GM10266 (cell line): ENCODE measurements around the gene TMEM236.

ENCODE experiments used
- DNase-seq: peaks from one replicate; pipeline ENCODE4 v3.0.0; 2012; ENCODE audit errors: extremely low spot score
- CTCF ChIP-seq: IDR thresholded peaks from 2 replicates; pipeline ENCODE4 v1.5.1; 2012; ENCODE audit warnings: mild to moderate bottlenecking, low read depth; ENCODE audit not compliant: control insufficient read depth, insufficient read depth; ENCODE audit errors: missing control alignments

The TMEM236 gene

GRCh38 chr10:17751781-17752445 is at the start of gene TMEM236:
Gene TMEM236 (plus strand): TSS chr10:17752201. CDS start chr10:17752296, 95 bp downstream.
- no peak for DNase-seq
- no peak for TF ChIP-seq CTCF

GRCh38 chr10:17703706-17704105 is 48.3 kb upstream of the TMEM236 start:
- no peak for DNase-seq
- no peak for TF ChIP-seq CTCF

GRCh38 chr10:17708821-17709220 is 43.2 kb upstream of the TMEM236 start:
- TF ChIP-seq CTCF: no peak
- DNase-seq: no peak

- DNase-seq: no peak
- TF ChIP-seq CTCF: no peak
Measured at GRCh38 chr10:17709492-17709891, 42.5 kb upstream of the TMEM236 start.

GRCh38 chr10:17710181-17710580 is 41.8 kb upstream of the TMEM236 start:
- TF ChIP-seq CTCF: no peak
- DNase-seq: no peak

- no peak for DNase-seq
- TF ChIP-seq CTCF: no peak
Measured at GRCh38 chr10:17712053-17712452, 39.9 kb upstream of the TMEM236 start.

GRCh38 chr10:17712717-17713471 is 39.1 kb upstream of the TMEM236 start:
- DNase-seq: no peak
- no peak for TF ChIP-seq CTCF
